SK-N-SH treated with all-trans-retinoic acid at 6 μM for 48 hours (cell line): ENCODE data around the gene CD68.

Experiments used
- ARNTL ChIP-seq: fragments of 450-650 bp; formaldehyde crosslinking; IDR thresholded peaks from 2 replicates; pipeline ENCODE4 v1.5.0; 2020; ENCODE audit warnings: low read depth, mild to moderate bottlenecking, moderate library complexity, borderline replicate concordance
- OSR1 ChIP-seq: fragments of 250-450 bp; sonication (Bioruptor Pico); IDR thresholded peaks from 2 replicates; pipeline ENCODE4 v1.8.0; 2022; ENCODE audit warnings: moderate library complexity, mild to moderate bottlenecking, inconsistent platforms
- PATZ1 ChIP-seq: fragments of 250-450 bp; sonication (Bioruptor Pico); IDR thresholded peaks from 2 replicates; pipeline ENCODE4 v1.8.0; 2020; ENCODE audit warnings: mild to moderate bottlenecking, moderate library complexity, borderline replicate concordance
- SNAI2 ChIP-seq: fragments of 250-450 bp; sonication (Bioruptor Pico); IDR thresholded peaks from 2 replicates; pipeline ENCODE4 v1.5.0; 2020; ENCODE audit warnings: mild to moderate bottlenecking, moderate library complexity
- ZNF70 ChIP-seq: fragments of 450-650 bp; formaldehyde crosslinking; IDR thresholded peaks from 2 replicates; pipeline ENCODE4 v1.5.0; 2020; ENCODE audit warnings: mild to moderate bottlenecking, moderate library complexity

GRCh38 chr17:7613769-7614424 lies 34.5 kb downstream of the CD68 start:
- TF ChIP-seq OSR1 (CRISPR knock-in tag) (no peak), PATZ1 (no peak), SNAI2 (CRISPR knock-in tag) (no peak), ARNTL (CRISPR knock-in tag) (no peak), ZNF70 (no peak)
